Measurements from ENCODE around the gene CADPS. TPM values are rescaled to one million over a fixed set of nuclear protein-coding genes. Genes with fewer than 3 reads are reported as not detected.

Gene CADPS
- total RNA-seq, 1 experiment from 2014 or later: not detected

GRCh38 chr3:62718515-62719320 is 156.5 kb downstream of the CADPS start:
- ChIA-PET POLR2A (ENCODE audit: unreplicated experiment) (no interaction called here), CTCF (no interaction called here)
- H3K4me2 ChIP-seq (ENCODE audit: low read length): no peak overlapping the region
- no peak overlapping the region for H2AFZ ChIP-seq (ENCODE audit: low read length)
- H3K36me3 ChIP-seq (ENCODE audit: low read depth, low read length): no peaks in the 10 kb centered on the region
- no peaks in the 10 kb centered on the region for H4K20me1 ChIP-seq (ENCODE audit: low read length)
- 0 out of 2 replicates have a peak, but pooled peaks cover 4% of the 10 kb centered on the region for H3K9me3 ChIP-seq (ENCODE audit: low read length)
- no peak overlapping the region for H3K4me3 ChIP-seq (ENCODE audit: low read length)
- no peaks in the 10 kb centered on the region for H3F3A ChIP-seq (ENCODE audit: low read length, unreplicated experiment)
- no peaks in the 10 kb centered on the region for H3K9me2 ChIP-seq (replicated peaks; ENCODE audit: low read length)
- H3K27me3 ChIP-seq (ENCODE audit: low read length): no peaks in the 10 kb centered on the region
- no peaks in the 10 kb centered on the region for H3K4me1 ChIP-seq (ENCODE audit: insufficient read depth, low read length)
- ATAC-seq (no peak), DNase-seq (no peak)
- no peak overlapping the region for H3K9ac ChIP-seq (ENCODE audit: low read length)
- H3K27ac ChIP-seq (ENCODE audit: low read length): no peak overlapping the region
- intact Hi-C loops (cut with micrococcal nuclease): no loop called here
- TF ChIP-seq EZH2phosphoT487 (IDR thresholded peaks at IDR 0.05; ENCODE audit: borderline replicate concordance, low read length): no peak
- TF ChIP-seq EZH2 (IDR thresholded peaks at IDR 0.05; ENCODE audit: low read length, unreplicated experiment): no peak
- TF ChIP-seq, protein P1, sequence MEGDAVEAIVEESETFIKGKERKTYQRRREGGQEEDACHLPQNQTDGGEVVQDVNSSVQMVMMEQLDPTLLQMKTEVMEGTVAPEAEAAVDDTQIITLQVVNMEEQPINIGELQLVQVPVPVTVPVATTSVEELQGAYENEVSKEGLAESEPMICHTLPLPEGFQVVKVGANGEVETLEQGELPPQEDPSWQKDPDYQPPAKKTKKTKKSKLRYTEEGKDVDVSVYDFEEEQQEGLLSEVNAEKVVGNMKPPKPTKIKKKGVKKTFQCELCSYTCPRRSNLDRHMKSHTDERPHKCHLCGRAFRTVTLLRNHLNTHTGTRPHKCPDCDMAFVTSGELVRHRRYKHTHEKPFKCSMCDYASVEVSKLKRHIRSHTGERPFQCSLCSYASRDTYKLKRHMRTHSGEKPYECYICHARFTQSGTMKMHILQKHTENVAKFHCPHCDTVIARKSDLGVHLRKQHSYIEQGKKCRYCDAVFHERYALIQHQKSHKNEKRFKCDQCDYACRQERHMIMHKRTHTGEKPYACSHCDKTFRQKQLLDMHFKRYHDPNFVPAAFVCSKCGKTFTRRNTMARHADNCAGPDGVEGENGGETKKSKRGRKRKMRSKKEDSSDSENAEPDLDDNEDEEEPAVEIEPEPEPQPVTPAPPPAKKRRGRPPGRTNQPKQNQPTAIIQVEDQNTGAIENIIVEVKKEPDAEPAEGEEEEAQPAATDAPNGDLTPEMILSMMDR (conservative IDR thresholded peaks at IDR 0.05; ENCODE audit: low read depth, low read length): no peak
- H3K79me2 ChIP-seq (ENCODE audit: low read length): no peaks in the 10 kb centered on the region
- BruUV-seq (replicated peaks): no TSS peak

DNA sequence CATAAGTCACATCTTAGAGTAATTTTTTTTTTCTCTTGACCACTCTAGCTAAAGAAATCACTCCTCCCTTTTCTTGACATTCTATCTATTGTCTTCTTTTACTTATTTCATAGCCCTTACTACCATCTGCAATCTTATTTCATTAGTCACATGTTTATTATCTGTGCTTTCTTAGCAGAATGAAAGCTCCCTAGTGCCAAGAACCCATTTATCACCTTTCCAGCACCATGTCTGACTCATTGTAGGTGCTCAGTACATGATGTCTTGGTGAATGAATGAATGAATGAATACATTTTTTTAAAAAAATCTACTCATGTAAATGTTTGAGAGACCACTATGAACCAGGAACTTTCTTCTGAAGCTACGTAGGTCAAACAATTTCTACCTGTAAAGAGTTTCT is 157.2 kb downstream of the CADPS start:
- DNase-seq: no peak
- Histone ChIP-seq H3K4me3 (ENCODE audit: low read length) (no peak overlapping the region), H3K4me1 (ENCODE audit: insufficient read depth, low read length) (no peaks in the 10 kb centered on the region), H3K36me3 (ENCODE audit: low read depth, low read length) (no peaks in the 10 kb centered on the region), H3K79me2 (ENCODE audit: low read length) (no peaks in the 10 kb centered on the region), H3K27me3 (ENCODE audit: low read length) (no peaks in the 10 kb centered on the region), H3K9ac (ENCODE audit: low read length) (no peak overlapping the region), H3K4me2 (ENCODE audit: low read length) (no peak overlapping the region), H3K9me2 (replicated peaks; ENCODE audit: low read length) (no peaks in the 10 kb centered on the region), H4K20me1 (ENCODE audit: low read length) (no peaks in the 10 kb centered on the region), H3K9me3 (ENCODE audit: low read length) (0 out of 2 replicates have a peak, but pooled peaks cover 4% of the 10 kb centered on the region), H3F3A (ENCODE audit: low read length, unreplicated experiment) (no peaks in the 10 kb centered on the region), H3K27ac (ENCODE audit: low read length) (no peak overlapping the region), H2AFZ (ENCODE audit: low read length) (no peak overlapping the region)
- TF ChIP-seq, protein P1 (conservative IDR thresholded peaks at IDR 0.05; ENCODE audit: low read depth, low read length): no peak
- no peak for TF ChIP-seq EZH2phosphoT487 (IDR thresholded peaks at IDR 0.05; ENCODE audit: borderline replicate concordance, low read length)
- no peak for TF ChIP-seq EZH2 (IDR thresholded peaks at IDR 0.05; ENCODE audit: low read length, unreplicated experiment)
- intact Hi-C loops (cut with micrococcal nuclease): no loop called here
- BruUV-seq (replicated peaks): no TSS peak
- ChIA-PET CTCF (no interaction called here), POLR2A (ENCODE audit: unreplicated experiment) (no interaction called here)
- ATAC-seq: no peak

- no peak overlapping the region for H3K9ac ChIP-seq (ENCODE audit: low read length)
- CTCF ChIA-PET: no interaction called here
- H3K9me3 ChIP-seq (ENCODE audit: low read length): 0 out of 2 replicates have a peak, but pooled peaks cover 8% of the 10 kb centered on the region
- H3K27me3 ChIP-seq (ENCODE audit: low read length): no peaks in the 10 kb centered on the region
- no peak overlapping the region for H3K4me3 ChIP-seq (ENCODE audit: low read length)
- H3F3A ChIP-seq (ENCODE audit: low read length, unreplicated experiment): no peaks in the 10 kb centered on the region
- H3K9me2 ChIP-seq (replicated peaks; ENCODE audit: low read length): no peaks in the 10 kb centered on the region
- H3K36me3 ChIP-seq (ENCODE audit: low read depth, low read length): no peaks in the 10 kb centered on the region
- ATAC-seq (no peak), DNase-seq (no peak)
- no peak overlapping the region for H3K27ac ChIP-seq (ENCODE audit: low read length)
- H3K79me2 ChIP-seq (ENCODE audit: low read length): no peaks in the 10 kb centered on the region
- TF ChIP-seq EZH2phosphoT487 (IDR thresholded peaks at IDR 0.05; ENCODE audit: borderline replicate concordance, low read length): no peak
- TF ChIP-seq, protein P1 (conservative IDR thresholded peaks at IDR 0.05; ENCODE audit: low read depth, low read length): no peak
- no peak for TF ChIP-seq EZH2 (IDR thresholded peaks at IDR 0.05; ENCODE audit: low read length, unreplicated experiment)
- BruUV-seq (replicated peaks): no TSS peak
- H4K20me1 ChIP-seq (ENCODE audit: low read length): no peaks in the 10 kb centered on the region
- no peak overlapping the region for H2AFZ ChIP-seq (ENCODE audit: low read length)
- POLR2A ChIA-PET (ENCODE audit: unreplicated experiment): interaction anchor here (0.6 kb wide), 1 partner anchor 21 kb away, joined by 4 read pairs; no protein-coding TSS in a partner anchor
- H3K4me2 ChIP-seq (ENCODE audit: low read length): no peak overlapping the region
- intact Hi-C loops (cut with micrococcal nuclease): no loop called here
- no peaks in the 10 kb centered on the region for H3K4me1 ChIP-seq (ENCODE audit: insufficient read depth, low read length)
Observed at GRCh38 chr3:62712746-62713145, 162.5 kb downstream of the CADPS start.
